ENCODE results near the gene ANKRD9. TPM values are rescaled to one million over a fixed set of nuclear protein-coding genes. Genes with fewer than 3 reads are reported as not detected.

Gene ANKRD9
- total and polyA plus RNA-seq, 7 donors: 9.6 to 36.0 (median 16.4) TPM

- intact Hi-C loops (cut with DNase I): loop anchor here (5.0 kb wide), 2 partner anchors 152 to 192 kb away; partner anchors contain the start of genes CINP and TECPR2
These were observed 4.6 kb upstream of the ANKRD9 start for GRCh38 chr14:102513899-102514772.

GRCh38 chr14:102512793-102513300 is 3.3 kb upstream of the ANKRD9 start:
- no peaks in the 10 kb centered on the region for H3K36me3 ChIP-seq
- TF ChIP-seq EP300 (IDR thresholded peaks at IDR 0.05) (no peak), CTCF (IDR thresholded peaks at IDR 0.05) (no peak), POLR2A (IDR thresholded peaks at IDR 0.05) (no peak), POLR2AphosphoS5 (IDR thresholded peaks at IDR 0.05) (no peak)
- DNase-seq: no peak
- no peaks in the 10 kb centered on the region for H3K27me3 ChIP-seq
- intact Hi-C loops (cut with DNase I): loop anchor here (5.0 kb wide), 2 partner anchors 151 to 191 kb away; partner anchors contain the start of genes CINP and TECPR2
- 84 to 87% methylated on average over 11 of the region's 11 CpGs for WGBS, 2 donors
- H3K9me3 ChIP-seq: no peaks in the 10 kb centered on the region
- H3K27ac ChIP-seq: no peak overlapping the region
- H3K4me1 ChIP-seq: peaks cover 0 to 34% (median 21%) of the 10 kb centered on the region in 4 donors
- no peak overlapping the region for H3K4me3 ChIP-seq

More at GRCh38 chr14:102513899-102514772, 4.6 kb upstream of the ANKRD9 start:
- TF ChIP-seq POLR2AphosphoS5 (IDR thresholded peaks at IDR 0.05) (no peak), CTCF (IDR thresholded peaks at IDR 0.05) (no peak), EP300 (IDR thresholded peaks at IDR 0.05) (no peak), POLR2A (IDR thresholded peaks at IDR 0.05) (no peak)
- no peak overlapping the region for H3K27ac ChIP-seq
- no peaks in the 10 kb centered on the region for H3K9me3 ChIP-seq
- H3K4me3 ChIP-seq: no peak overlapping the region
- 88 to 90% methylated on average over 21 of the region's 21 CpGs for WGBS, 2 donors
- H3K36me3 ChIP-seq: no peaks in the 10 kb centered on the region
- H3K27me3 ChIP-seq: no peaks in the 10 kb centered on the region
- peaks cover 0 to 24% (median 11%) of the 10 kb centered on the region in 4 donors for H3K4me1 ChIP-seq
- DNase-seq: no peak

GRCh38 chr14:102511538-102511937 is 2.0 kb upstream of the ANKRD9 start:
- H3K36me3 ChIP-seq: peaks cover 5 to 10% (median 8%) of the 10 kb centered on the region in 4 donors
- no peaks in the 10 kb centered on the region for H3K9me3 ChIP-seq
- 29 to 82% methylated on average over 5 of the region's 5 CpGs for WGBS, 2 donors
- H3K4me3 ChIP-seq: no peak overlapping the region
- intact Hi-C loops (cut with DNase I): loop anchor here (5.0 kb wide), 2 partner anchors 149 to 189 kb away; partner anchors contain the start of genes CINP and TECPR2
- DNase-seq: no peak
- peaks cover 0 to 23% (median 17%) of the 10 kb centered on the region in 4 donors for H3K4me1 ChIP-seq
- no peaks in the 10 kb centered on the region for H3K27me3 ChIP-seq
- no peak overlapping the region for H3K27ac ChIP-seq
- TF ChIP-seq CTCF (IDR thresholded peaks at IDR 0.05): no peak
- no peak for TF ChIP-seq EP300 (IDR thresholded peaks at IDR 0.05)
- no peak for TF ChIP-seq POLR2AphosphoS5 (IDR thresholded peaks at IDR 0.05)
- TF ChIP-seq POLR2A (IDR thresholded peaks at IDR 0.05): no peak

GRCh38 chr14:102510616-102511520 is 1.3 kb upstream of the ANKRD9 start:
- peak overlapping the region in 3 of 4 donors; percentile 58 to 70 (median 66) for H3K4me3 ChIP-seq
- H3K27me3 ChIP-seq: no peaks in the 10 kb centered on the region

More at GRCh38 chr14:102510616-102511520, 1.3 kb upstream of the ANKRD9 start:
- H3K36me3 ChIP-seq: peaks cover 5 to 17% (median 10%) of the 10 kb centered on the region in 4 donors
- 23 to 49% methylated on average over 19 of the region's 19 CpGs for WGBS, 2 donors
- no peak for TF ChIP-seq CTCF (IDR thresholded peaks at IDR 0.05)
- TF ChIP-seq POLR2AphosphoS5 (IDR thresholded peaks at IDR 0.05): no peak
- TF ChIP-seq POLR2A (IDR thresholded peaks at IDR 0.05): peak in 1 of 2 donors; percentile 56
- intact Hi-C loops (cut with DNase I): loop anchor here (5.0 kb wide), 2 partner anchors 149 to 189 kb away; partner anchors contain the start of genes CINP and TECPR2
- peak; percentile 64 for DNase-seq
- peak overlapping the region; percentile 84 to 88 (median 84) for H3K27ac ChIP-seq
- peaks cover 0 to 19% (median 14%) of the 10 kb centered on the region in 4 donors for H3K4me1 ChIP-seq
- no peaks in the 10 kb centered on the region for H3K9me3 ChIP-seq

All from sigmoid colon (tissue), 7 donors.